NCI-H2196 treated with DMSO at 0.1 percent for 48 hours (cell line): ENCODE data around the gene TMEM120B.

Source experiments
- DNase-seq: peaks from one replicate; lab custom pipeline; 2025; ENCODE audit not compliant: unreplicated experiment; lab: John Stamatoyannopoulos, UW

The TMEM120B gene

DNA sequence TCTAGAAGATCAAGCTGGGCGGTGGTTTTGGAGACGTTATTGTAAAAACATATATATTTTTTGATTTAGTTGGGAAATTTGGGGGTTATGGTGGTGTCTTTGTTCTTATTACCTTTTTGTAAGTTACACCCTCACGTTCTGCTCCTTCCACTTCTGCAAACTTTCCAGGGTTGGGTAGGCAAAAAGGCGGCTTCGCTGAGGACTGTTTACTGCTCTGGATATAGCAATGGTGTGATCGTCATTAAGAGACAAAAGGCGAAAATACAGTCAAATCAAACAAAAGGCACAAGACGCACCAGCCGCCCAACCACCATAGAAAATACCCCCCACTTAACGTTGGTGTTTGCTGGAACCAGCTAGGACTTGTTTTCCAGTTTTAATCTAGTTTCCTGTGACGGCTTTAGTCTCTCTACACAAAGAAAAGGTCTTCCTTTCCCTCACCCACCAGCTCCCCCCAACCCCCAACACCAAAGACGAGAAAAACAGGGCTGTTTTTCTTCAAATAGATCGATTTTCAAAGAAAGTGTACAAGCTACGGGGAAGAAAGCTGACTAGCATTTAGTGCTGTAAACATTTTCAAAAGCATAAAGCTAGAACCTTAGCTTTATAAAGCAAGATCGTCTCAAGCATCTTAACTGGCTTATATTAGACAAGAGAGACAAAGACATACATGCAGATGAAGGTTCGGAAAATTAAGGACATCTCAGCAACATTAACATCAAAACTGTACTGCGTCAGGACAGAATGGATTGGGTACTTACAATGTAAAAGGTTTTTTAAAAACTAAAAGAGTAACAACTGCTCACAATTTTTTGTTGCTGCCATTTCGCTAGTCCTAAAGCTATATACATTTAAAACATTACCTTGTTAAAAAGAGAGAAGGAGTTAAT, 89.3 kb downstream of the TMEM120B start:
- peak; percentile 12 for DNase-seq

GRCh38 chr12:121802485-121802842, 89.9 kb downstream of the TMEM120B start:
- no peak for DNase-seq

DNA sequence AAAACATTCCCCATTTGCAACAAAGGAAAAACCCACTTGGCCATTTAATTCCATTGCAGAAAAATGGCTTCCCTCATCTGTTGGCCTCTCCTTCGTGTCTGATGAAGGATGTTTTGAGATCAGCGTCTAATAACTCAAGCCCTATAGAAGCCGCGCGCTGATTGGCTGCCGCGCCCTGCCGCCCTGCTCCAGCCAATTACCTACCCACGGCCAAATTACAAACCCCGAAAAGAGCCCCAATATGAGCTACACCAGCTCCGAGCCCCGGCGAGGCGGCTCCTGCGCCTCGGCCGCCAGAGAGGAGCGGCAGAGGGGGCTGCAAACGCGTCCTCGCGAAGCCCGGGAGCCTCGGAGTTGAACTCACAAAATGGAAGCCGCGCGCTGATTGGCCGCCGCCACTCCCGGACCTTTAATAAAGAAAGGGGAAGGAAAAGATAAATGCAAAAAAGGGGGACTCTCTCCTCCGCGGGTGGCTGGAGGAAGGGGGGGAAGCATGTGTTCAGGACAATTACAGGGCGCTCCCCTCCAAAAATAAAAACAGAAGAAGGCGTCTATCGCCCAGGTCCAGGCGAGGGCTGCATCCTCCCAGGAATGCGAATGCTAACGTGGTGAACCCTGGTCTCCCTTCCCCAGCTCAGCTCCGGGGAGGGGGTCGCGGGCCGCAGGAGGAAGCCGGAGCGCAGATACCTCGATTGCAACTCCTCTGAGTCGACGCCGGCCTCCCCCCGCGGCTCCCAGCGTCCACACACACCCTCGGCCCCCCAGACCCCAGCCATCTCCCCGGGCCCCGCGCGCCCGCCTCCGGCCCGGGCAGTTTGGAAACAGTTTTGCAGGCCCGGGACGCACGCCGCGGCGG, 90.5 kb downstream of the TMEM120B start:
- DNase-seq: peak; percentile 83

DNA sequence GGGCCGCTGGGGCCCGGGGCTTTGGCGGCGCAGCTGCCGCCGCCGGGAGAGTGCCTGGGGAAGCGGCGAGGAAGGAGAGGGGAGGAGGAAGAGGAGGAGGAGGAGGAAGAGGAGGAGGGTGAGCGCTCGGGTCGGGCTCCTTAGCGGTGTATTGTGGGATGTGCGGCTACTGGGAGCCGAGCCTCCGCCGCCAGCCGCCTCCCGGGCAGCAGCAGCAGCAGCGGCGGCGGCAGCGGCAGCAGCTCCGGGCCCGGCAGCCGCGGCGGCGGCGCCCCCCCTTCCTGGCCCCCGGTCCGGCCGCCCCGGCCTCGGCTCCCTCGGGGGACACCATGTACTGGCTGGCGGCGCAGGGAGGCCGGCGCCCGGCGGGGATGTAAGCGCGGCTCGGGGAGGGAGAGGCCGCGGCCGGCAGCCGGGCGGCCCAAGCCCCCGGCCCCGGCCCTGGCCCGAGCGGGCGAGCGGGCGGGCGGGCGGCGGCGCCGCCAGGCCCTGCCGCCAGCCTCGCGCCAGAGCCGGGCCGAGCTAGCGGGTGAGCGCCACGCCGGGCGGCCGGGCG, 91.4 kb downstream of the TMEM120B start, which contains the start of gene SETD1B:
TSS of gene SETD1B (plus strand) at position 149 of the 556 bp plus-strand sequence. CDS start 729 bp downstream, outside the sequence.
- no peak for DNase-seq

- DNase-seq: no peak
Observed at GRCh38 chr12:121804417-121805111, 92.0 kb downstream of the TMEM120B start.

GRCh38 chr12:121805171-121806008, 92.8 kb downstream of the TMEM120B start:
- DNase-seq: no peak

DNA sequence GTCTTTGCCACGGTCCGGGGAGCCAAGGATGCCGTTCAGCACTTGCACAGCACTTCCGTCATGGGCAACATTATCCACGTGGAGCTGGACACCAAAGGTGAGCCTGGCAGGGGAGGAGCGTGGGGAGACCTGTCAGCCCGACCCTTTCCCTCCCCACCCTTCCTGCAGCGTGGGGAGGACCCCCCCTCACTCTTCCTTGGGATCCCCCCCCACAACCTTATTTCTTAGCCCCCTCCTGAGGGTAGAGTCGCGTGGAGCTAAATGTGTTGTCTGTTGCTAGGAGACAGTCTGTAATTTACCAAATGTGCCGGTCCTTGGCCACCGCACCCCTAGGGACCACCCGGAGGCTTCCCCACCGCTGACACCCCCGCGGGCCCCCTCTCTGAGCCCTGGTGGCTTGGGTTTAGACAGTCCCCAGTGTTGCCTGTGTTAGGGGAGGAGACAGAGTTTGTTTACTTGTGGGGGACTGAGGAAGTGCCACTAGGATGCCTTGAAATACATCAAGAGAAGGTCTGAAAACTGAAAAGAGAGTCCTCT, 93.5 kb downstream of the TMEM120B start:
- no peak for DNase-seq

DNA sequence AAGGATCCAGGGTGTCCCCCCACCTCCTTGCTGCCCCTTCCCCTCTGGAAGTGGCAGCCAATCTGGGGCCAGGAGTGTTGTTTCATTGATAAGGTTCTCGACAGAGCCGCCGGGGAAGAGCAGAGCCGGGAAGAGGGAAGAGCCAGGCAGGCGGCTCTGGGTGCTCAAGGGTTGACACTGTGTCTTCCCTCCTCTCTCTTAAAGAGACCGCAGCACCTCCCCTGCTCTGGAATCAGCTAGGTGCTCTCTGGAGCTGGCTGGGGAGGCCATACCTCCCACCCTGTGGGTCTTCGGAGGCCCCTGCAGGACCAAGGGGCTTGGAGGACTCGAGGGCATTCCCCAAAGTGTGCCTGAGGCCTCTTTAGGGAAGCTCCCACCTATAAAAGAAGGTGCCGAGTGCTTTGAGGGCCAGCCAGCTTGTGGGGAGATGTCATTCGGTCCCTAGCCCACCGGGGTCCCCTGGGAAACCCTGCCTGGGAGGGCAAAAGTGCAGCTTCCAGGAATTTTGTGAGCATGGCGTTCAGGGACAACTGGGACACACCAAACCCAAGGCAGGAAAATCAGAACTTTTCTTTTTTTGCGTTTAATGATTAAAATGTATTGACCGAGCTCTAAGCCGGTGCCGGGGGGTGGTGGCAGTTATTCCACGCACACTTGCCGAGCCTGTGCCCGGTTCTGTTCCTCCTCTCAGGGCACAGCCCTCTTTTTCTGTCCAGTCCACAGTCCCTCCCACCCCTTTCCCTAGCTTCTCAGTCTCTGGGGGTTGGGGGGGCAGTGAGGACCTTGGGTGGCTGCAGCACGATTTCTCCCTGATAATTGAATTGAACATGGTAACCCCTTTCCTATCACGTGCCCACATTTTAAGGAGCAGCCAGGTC, 94.2 kb downstream of the TMEM120B start:
- DNase-seq: no peak

DNA sequence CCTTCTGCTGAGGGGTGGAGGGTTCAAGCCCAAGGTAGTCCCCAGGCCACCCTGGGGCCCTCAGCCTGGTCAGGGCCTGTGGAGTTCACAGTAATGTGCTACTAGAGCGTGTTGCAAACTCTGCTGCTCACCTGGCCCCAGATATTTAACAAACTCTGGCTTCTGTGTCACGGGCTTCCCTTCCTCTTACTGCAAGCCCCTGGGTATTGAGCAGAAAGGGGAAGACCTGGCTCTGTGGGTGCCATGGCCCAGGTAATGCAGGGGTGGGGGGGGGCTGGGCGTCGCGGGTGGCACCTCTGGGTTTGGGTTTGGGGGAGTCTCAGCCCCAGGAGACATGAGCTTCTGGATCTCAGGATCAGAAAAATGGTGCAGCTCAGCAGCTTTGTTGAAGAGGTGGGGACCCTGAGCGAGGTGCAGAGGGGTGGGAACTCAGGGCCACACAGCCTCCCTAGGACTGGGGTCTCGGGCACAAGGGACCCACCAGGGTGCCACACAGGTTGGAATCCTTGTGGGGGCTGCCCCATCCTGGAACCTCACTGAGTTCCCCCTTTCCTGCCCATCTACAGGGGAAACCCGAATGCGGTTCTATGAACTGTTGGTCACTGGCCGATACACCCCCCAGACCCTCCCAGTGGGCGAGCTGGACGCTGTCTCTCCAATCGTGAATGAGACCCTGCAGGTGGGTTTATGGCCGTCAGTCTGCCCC, 95.2 kb downstream of the TMEM120B start:
- no peak for DNase-seq

GRCh38 chr12:121808623-121809022, 96.1 kb downstream of the TMEM120B start:
- DNase-seq: no peak

GRCh38 chr12:121809712-121810116, 97.2 kb downstream of the TMEM120B start:
- no peak for DNase-seq

GRCh38 chr12:121810234-121810817, 97.8 kb downstream of the TMEM120B start:
- DNase-seq: no peak

GRCh38 chr12:121810833-121811433, 98.4 kb downstream of the TMEM120B start:
- DNase-seq: no peak

- peak; percentile 66 for DNase-seq
Observed at GRCh38 chr12:121811434-121812319, 99.1 kb downstream of the TMEM120B start.

DNA sequence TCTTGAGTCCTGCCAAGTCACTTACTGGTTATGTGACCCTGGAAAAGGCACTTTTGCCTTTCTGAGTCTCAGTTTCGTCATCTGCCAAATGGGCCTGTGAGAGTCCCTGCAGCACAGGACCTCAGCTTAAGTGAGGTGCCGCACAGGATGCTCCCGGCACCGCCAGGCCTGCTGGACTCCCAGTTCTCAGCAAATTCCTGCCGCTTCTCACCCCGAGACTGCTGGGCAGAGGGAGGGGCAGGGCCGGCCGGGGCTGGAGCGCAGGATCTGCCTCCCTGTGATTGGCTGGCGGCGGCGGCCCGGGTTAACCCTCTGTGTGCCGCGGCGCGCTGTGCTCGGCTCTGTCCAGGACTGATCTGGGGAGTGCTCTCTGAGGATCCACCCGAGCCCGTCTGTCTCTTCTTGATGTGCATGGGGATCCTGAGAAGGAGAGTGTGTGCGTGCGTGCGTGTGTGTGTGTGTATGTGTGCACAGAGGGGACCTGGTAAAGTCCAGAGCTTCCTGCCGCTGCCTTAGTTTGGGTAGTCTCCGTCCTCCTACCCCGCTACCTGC, 99.8 kb downstream of the TMEM120B start:
- DNase-seq: peak; percentile 42
